CD4-positive, alpha-beta T cell treated with Interleukin-17A for 4 hours (primary cell): ENCODE measurements around the gene GPT2.

Experiments used
- DNase-seq: peaks from one replicate; pipeline ENCODE4 v3.0.0-alpha.2; 2020; ENCODE audit warnings: mixed read lengths

The GPT2 gene

GRCh38 chr16:46971271-46971670 is 87.1 kb downstream of the GPT2 start:
- no peak for DNase-seq

GRCh38 chr16:46972429-46973206 is 88.5 kb downstream of the GPT2 start:
- peak; percentile 56 for DNase-seq

- DNase-seq, result peak; percentile 93
Measured at GRCh38 chr16:46973207-46973995, 89.2 kb downstream of the GPT2 start, which contains the start of gene DNAJA2. DNAJA2 (minus strand) TSS chr16:46973674; CDS start chr16:46973572, 102 bp downstream.

- no peak for DNase-seq
Measured at GRCh38 chr16:46973996-46974324, 89.8 kb downstream of the GPT2 start.

- DNase-seq, result peak; percentile 9
Measured at GRCh38 chr16:46974352-46974751, 90.2 kb downstream of the GPT2 start.

GRCh38 chr16:46975165-46975564 is 91.0 kb downstream of the GPT2 start:
- DNase-seq, result no peak

GRCh38 chr16:46975908-46976470 is 91.8 kb downstream of the GPT2 start:
- DNase-seq, result no peak

GRCh38 chr16:46976550-46976949 is 92.4 kb downstream of the GPT2 start:
- DNase-seq, result no peak
